CD4-positive, alpha-beta T cell treated with Interleukin-10 for 1 hour (primary cell): ENCODE results near the gene TTC23L.

ENCODE experiments used
- DNase-seq: peaks from one replicate; pipeline ENCODE4 v3.0.0-alpha.2; 2020

The TTC23L gene

GRCh38 chr5:34833976-34834793 is 4.8 kb upstream of the TTC23L start:
- DNase-seq = no peak

DNA sequence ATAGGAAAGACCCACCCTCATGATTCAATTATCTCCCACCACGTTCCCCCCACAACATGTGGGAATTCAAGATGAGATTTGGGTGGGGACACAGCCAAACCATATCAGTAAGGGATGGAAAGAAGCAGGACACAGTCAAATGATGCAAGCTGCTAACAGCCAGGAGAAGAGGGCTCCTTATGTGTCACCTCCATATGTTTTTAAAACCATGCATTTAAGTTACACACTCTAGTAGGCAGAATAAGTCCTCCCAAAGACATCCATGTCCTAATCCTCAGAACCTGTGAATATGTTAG is 4.2 kb upstream of the TTC23L start:
- no peak for DNase-seq

DNA sequence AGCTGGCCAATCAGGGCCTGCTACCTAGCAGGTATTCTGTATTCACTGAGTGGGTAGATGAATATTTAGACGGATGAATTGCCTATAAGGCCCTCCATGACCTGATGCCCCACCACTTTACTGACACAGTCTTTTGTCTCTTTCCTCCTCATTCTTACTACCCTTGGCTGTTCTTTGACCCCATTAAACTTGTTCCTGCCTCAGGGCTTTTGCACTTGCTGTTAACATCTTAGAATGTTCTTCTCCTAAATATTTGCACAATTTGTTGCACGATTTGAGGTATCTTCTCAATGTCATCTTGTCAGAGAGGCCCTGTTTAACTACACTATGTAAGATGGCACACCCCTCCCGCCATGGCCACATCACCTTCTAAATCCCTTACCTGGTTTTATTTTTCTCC is 3.3 kb upstream of the TTC23L start:
- no peak for DNase-seq

GRCh38 chr5:34841816-34842215 is 2.9 kb downstream of the TTC23L start:
- DNase-seq = no peak

GRCh38 chr5:34842554-34842953 is 3.6 kb downstream of the TTC23L start:
- DNase-seq = no peak

DNA sequence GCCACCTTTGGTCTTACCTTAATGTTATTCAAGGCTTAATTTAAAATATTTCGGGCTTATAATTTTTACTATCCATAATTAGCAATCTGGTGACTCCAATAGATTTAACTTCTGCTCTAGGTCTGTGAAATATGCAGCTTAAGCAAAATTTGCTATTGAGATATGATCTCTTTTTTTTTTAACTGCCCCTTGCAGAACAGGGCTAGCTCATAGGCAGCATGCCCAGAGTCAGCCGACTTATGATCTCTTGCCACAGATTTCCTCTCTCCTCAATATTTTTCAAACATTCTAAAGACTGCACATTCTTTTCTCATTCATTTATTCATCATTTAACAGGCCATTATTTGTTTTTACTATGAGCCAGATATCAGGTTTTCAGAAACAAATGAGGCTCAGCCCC is 4.5 kb downstream of the TTC23L start:
- DNase-seq = no peak

- no peak for DNase-seq
Observed at GRCh38 chr5:34844106-34844505, 5.1 kb downstream of the TTC23L start.

DNA sequence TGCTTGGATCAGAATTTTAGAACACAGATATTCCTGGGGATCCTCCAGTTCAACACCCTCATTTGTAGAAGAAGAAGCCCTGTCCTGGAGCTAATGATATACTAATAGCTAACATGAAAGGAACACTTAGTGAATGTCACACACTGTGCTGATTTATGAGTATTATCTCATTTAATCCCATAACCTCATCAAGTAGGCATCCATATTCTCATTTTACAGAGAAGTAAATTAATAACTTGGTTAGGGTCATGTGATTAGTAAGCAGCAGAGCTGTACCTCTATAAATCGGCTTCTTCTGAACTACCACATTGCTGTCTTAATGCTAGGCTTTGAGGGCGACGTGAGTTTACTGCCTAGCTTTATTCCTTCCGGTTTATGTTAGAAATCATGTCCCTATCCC is 6.0 kb downstream of the TTC23L start:
- no peak for DNase-seq

- no peak for DNase-seq
Observed at GRCh38 chr5:34847056-34847455, 8.1 kb downstream of the TTC23L start.

GRCh38 chr5:34847552-34847951 is 8.6 kb downstream of the TTC23L start:
- no peak for DNase-seq

GRCh38 chr5:34848230-34848629 is 9.3 kb downstream of the TTC23L start:
- no peak for DNase-seq

DNA sequence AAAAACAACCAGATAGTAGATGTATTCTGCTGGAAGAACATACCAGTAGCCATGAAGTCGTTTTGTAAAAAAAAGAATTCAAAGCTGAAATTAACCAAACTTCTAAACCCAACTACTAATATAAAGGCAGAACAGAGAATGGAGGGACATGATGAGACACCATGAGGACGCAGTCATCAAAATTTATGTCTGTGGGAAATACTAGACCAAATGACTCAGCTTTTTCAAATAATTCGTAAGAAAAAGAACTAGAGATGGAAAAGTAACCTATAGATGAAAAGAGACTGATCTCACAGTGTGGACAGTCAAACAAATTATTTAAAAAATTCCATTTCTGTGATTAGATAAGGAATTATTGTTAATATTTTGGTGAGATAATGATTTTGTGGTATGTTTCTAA is 10.3 kb downstream of the TTC23L start:
- DNase-seq = no peak

DNA sequence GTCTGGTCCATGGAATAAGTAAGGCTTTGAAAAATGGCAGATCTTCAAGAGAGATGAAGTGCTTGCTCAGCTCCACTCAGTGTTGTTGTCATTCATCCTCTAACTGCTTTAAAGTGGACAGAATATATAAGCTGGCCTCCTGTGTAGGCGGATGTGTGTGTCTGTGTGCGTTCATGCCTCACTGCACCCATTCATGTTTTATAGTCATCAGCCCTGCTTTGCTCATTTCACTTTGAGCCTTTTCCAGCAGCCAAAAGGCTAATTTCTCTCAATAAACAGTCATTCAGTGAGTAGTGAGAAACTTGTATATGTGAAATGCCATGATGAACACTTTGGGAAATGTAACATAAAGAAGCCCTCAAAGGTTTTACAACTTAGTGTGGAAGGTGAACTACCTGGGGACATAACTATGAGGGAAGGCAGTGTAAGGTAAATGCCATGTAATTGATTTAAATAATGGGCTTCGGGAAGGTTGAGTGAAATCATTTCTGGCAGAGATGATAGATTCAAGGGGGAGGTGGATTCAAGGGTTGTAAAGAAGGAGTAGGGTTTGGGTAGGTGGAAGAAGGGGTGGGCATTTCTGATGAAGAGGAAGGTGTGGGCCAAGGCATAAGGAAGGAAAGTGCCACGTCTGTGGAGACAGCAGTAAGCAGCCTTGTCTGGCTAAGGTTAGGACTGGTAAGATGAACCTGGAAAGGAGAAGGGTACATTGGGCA is 15.7 kb downstream of the TTC23L start:
- DNase-seq = no peak

DNA sequence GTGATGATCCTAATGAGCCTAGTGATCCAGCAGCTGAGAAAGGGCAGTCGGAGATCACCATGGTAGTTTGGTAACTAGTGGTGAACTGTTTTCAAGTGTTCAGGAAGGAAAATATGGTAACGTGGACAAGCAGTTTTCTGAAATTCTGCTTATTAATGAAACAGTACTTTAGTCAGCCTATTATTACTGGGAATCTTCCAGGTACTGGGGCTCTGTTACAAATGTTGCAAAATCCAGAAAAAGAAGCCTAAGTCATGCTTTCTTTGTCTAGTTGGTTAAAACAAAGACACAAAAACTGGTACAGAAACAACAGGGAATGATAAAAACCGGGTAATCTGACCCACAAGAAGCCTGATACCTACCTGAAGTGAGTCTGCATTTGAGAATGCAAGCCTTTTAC is 18.2 kb downstream of the TTC23L start:
- no peak for DNase-seq

DNA sequence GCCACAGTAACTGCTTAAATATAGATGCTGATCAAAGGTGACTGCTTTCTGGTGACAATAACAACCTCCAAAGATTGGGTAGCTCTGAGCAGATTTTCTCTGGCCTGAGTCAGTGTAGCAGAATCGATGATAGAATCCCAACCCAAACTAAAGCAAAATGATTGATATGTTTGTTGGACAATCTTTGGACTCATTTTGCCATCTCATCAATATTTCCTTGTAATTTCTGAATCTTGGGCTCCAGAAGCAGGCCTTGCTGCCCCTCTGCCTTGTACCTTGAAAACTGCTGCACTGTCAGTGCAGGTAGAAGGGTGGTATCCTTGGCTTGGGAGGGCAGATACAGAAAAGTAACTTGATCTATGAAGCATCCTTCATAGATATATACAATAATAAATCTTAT is 18.9 kb downstream of the TTC23L start:
- no peak for DNase-seq

GRCh38 chr5:34858790-34859189 is 19.8 kb downstream of the TTC23L start:
- DNase-seq = no peak

- DNase-seq = no peak
Observed at GRCh38 chr5:34859253-34859652, 20.3 kb downstream of the TTC23L start.

DNA sequence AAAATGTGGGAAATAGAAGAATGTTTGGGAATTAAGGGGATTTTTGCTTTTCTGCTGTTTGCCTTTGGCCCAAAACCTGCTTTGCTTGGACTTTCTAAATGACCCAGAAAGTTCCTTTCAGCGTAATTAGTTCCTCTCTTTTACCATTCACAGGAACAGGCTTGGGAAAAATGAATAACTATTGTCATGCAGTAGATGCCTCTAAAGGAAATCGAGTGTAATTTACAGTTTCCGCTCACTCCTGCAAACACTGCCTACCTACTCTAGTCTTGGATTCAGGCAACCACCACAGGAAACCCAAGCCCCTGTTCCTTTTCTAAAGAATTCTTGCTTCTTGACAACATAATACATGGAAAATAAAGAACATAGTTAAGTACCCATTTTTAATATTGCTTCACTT is 25.0 kb downstream of the TTC23L start:
- DNase-seq = no peak

- no peak for DNase-seq
Observed at GRCh38 chr5:34865091-34865490, 26.1 kb downstream of the TTC23L start.

GRCh38 chr5:34866989-34867471 is 28.1 kb downstream of the TTC23L start:
- DNase-seq = no peak

DNA sequence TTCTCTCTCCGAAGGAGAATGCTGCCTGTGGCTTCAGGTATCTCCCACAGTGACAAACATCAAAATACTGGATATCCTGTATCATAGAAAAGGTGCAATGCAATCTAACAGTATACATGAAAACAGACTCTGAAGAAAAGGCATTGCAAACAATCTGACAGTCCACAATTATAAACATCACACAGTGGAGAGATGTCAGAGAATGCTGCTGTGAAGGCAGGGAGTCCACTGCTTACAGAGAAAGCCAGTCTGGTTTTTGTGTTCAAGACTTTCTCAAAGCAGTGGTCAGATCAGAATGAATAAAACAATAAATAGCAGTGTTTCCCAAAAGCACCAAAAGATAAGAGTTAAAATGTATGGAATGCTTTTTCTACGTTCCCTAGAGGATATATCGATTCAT is 28.7 kb downstream of the TTC23L start:
- no peak for DNase-seq

DNA sequence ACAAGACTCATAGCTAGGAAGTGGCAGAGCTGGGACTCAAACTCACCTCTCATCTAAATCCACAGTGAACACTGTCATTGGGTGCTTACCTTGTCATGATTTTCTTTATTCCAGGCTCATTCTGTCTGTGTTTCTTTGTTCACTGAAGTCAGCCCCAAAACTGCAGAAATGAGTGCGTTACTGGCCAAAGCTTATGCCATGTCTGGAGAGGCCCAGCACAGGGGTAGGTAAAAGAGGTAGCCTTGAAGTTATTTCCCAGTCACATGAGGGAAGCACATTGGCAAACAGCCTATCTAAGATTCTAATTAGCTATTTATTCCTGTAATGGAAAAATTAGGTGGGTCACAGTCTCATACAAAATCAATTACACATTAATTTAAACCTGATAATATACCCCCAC is 29.8 kb downstream of the TTC23L start:
- DNase-seq = no peak

DNA sequence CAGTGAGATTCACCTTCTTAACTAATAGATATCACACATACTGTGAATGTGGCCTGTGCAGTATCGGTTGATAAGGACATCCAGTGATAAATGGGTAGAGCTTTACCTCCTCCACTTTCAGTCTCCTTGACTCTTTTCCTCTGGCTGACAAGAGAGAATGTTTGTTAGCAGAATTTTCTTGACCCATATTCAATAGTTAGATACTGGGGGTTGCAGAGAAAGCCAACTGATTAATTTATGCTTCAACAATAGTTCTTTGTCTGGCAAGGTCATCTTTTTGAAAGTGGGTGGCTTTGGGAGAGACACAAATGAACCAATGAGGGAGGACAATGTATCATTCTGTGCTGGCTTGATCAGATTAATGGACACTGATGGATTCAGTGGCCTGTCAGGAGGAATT is 30.3 kb downstream of the TTC23L start:
- DNase-seq = no peak

DNA sequence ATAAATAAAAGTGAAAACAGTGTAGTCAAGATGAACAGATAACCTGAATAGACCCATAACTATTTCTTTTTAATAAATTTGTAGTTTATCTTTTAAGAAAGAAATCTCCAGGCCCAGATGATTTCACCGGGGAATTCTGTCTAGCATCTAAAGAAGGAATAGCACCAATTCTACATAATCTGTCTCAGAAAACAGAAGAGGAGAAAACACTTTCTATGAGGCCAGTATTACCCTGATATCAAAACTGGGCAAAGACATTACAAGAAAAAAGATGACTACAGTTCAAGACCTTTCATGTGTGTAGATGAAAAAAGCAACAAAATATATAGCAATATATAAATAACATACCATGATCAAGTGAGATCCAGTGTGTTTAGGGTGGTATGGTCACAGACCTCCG is 31.4 kb downstream of the TTC23L start:
- no peak for DNase-seq

DNA sequence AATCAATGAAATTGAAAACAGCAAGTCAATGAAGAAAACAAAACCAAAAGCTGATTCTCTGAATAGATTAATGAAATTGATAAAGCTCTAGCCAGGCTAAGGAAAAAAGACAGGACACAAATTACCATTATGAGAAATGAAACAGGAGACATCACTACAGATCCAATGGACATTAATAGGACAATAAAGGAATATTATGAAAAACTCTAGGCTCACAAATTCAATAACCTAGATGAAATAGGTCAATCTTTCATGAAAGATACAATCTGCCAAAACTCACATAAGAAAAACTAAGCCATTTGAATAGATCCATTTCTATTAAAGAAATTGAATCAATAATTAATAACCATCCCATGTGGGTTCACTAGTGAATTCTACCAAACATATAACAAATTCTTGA is 37.3 kb downstream of the TTC23L start:
- no peak for DNase-seq
